PC-3 (cell line): ENCODE measurements around the gene WNK2.

Experiments
- CTCF ChIP-seq: fragments of 300-600 bp; sonication (generic); conservative IDR thresholded peaks from 2 replicates; pipeline ENCODE4 v1.5.1; 2017; ENCODE audit warnings: antibody characterized with exemption, low read depth, mild to moderate bottlenecking, low read length
- EZH2 ChIP-seq: fragments of 300-600 bp; sonication (generic); IDR thresholded peaks from one replicate; pipeline ENCODE4 v1.6.1; 2017; ENCODE audit warnings: antibody characterized with exemption, mild to moderate bottlenecking, low read length; ENCODE audit not compliant: unreplicated experiment
- EZH2phosphoT487 ChIP-seq: fragments of 300-600 bp; sonication (generic); IDR thresholded peaks from 2 replicates; pipeline ENCODE4 v1.6.1; 2018; ENCODE audit warnings: mild to moderate bottlenecking, antibody characterized with exemption, low read length, borderline replicate concordance

- TF ChIP-seq CTCF (no peak), EZH2phosphoT487 (no peak), EZH2 (no peak)
These were observed 181.6 kb downstream of the WNK2 start for GRCh38 chr9:93365427-93366118.
